Upper lobe of right lung (tissue), 1 donor: Measurements from ENCODE around the gene TESK1. TPM values are rescaled to one million over a fixed set of nuclear protein-coding genes. Genes with fewer than 3 reads are reported as not detected.
"Not testable (repeated sequence)": the region's sequence is repeated elsewhere in the genome, so short reads cannot be mapped to it uniquely, and the experiment has no call there.

Experiments
- ATAC-seq: fragments of 200-7000 bp; cut with Tn5 transposase; one replicate; pipeline ENCODE4 v1.9.1; 2020; ENCODE audit warnings: mild to moderate bottlenecking, moderate library complexity
- DNase-seq: peaks from one replicate; pipeline ENCODE4 v3.0.0-alpha.2; 2020
- H3K27ac ChIP-seq: fragments of 200-600 bp; one replicate; pipeline ENCODE4 v1.8.0; 2022
- H3K27me3 ChIP-seq: fragments of 200-600 bp; one replicate; pipeline ENCODE4 v1.8.0; 2022; ENCODE audit warnings: mild to moderate bottlenecking
- H3K36me3 ChIP-seq: fragments of 200-600 bp; one replicate; pipeline ENCODE4 v1.8.0; 2022
- H3K4me1 ChIP-seq: fragments of 200-600 bp; one replicate; pipeline ENCODE4 v1.8.0; 2022
- H3K4me3 ChIP-seq: fragments of 200-600 bp; one replicate; pipeline ENCODE4 v1.8.0; 2022; ENCODE audit warnings: mild to moderate bottlenecking
- H3K9me3 ChIP-seq: fragments of 200-600 bp; one replicate; pipeline ENCODE4 v1.8.0; 2022
- intact Hi-C: fragments of 100-400 bp; cut with DNase I; formaldehyde crosslinking; loops from one replicate; pipeline ENCODE4 v1.11.0; 2022
- total RNA-seq: library from RNA; stranded (reverse); fragmentation: NEBNext Ultra II Directional; extraction: Animal tissue kit (Norgen Biotek cat#: 25700); gene quantifications from one replicate; pipeline ENCODE4 v1.2.1, GENCODE V29; 2021
- TF ChIP-seq, protein P1 (sequence below): fragments of 200-600 bp; IDR thresholded peaks from one replicate; pipeline ENCODE4 v1.8.0; 2022; ENCODE audit warnings: antibody characterized with exemption
- donor health status: DM: no; HTN: yes; CAD: no; lungs with severe emphysema.

TESK1 gene
- total RNA-seq, 1 donor from 2014 or later = 43.9 TPM

DNA sequence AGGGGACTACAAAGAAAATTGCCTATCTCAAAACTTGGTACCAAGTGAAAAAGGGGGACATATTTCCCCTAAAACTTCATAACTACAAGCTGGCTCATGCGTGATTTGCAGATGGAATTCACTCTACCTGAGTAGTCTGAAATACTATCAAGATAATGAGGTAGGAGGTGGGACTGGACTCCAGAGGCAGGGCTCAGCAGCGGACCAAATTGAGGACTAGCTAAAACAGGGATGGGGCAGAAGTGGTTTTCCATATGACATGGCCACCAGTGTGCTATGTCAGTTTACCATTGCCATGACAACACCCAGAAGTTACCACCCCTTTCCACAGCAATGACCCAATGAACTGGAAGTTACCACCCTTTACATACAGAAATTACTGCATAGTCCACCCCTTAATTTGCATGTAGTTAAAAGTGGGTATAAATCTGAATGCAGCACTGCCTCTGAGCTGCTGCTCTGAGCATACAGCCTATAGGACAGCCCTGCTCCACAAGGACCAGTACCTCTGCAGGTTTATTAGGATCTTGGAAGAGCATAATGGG, 30.4 kb upstream of the TESK1 start:
- no peaks in the 10 kb centered on the region for H3K27me3 ChIP-seq
- no peak overlapping the region for H3K4me3 ChIP-seq
- DNase-seq = no peak
- H3K36me3 ChIP-seq = no peaks in the 10 kb centered on the region
- intact Hi-C loops = no loop called here
- TF ChIP-seq, protein P1, sequence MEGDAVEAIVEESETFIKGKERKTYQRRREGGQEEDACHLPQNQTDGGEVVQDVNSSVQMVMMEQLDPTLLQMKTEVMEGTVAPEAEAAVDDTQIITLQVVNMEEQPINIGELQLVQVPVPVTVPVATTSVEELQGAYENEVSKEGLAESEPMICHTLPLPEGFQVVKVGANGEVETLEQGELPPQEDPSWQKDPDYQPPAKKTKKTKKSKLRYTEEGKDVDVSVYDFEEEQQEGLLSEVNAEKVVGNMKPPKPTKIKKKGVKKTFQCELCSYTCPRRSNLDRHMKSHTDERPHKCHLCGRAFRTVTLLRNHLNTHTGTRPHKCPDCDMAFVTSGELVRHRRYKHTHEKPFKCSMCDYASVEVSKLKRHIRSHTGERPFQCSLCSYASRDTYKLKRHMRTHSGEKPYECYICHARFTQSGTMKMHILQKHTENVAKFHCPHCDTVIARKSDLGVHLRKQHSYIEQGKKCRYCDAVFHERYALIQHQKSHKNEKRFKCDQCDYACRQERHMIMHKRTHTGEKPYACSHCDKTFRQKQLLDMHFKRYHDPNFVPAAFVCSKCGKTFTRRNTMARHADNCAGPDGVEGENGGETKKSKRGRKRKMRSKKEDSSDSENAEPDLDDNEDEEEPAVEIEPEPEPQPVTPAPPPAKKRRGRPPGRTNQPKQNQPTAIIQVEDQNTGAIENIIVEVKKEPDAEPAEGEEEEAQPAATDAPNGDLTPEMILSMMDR = no peak
- H3K9me3 ChIP-seq = no peaks in the 10 kb centered on the region
- peaks cover 7% of the 10 kb centered on the region for H3K4me1 ChIP-seq
- ATAC-seq = no peak
- no peak overlapping the region for H3K27ac ChIP-seq

DNA sequence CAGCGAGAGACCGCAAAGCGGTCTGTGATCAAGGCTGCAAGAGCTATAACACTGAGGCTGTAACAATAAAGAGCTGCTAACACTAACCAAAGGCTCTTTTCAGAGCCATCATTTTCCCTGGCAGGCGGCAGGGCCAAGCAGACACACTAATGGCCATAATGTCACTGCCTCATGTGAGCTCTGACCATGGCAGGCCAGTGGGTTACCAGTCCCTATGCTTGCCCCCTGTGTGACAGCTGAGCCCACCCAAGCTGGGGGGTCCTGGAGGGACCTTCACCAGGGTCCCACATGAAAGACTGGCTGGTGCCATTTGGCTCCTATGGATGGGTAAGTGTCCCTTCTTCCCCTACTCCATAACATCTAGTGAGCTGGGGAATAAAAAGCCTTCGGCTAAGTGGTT, 29.6 kb upstream of the TESK1 start:
- no peaks in the 10 kb centered on the region for H3K4me1 ChIP-seq
- no peak for DNase-seq
- intact Hi-C loops = no loop called here
- TF ChIP-seq, protein P1 = no peak
- no peaks in the 10 kb centered on the region for H3K27me3 ChIP-seq
- no peak overlapping the region for H3K27ac ChIP-seq
- H3K36me3 ChIP-seq = no peaks in the 10 kb centered on the region
- no peaks in the 10 kb centered on the region for H3K9me3 ChIP-seq
- no peak overlapping the region for H3K4me3 ChIP-seq
- no peak for ATAC-seq

DNA sequence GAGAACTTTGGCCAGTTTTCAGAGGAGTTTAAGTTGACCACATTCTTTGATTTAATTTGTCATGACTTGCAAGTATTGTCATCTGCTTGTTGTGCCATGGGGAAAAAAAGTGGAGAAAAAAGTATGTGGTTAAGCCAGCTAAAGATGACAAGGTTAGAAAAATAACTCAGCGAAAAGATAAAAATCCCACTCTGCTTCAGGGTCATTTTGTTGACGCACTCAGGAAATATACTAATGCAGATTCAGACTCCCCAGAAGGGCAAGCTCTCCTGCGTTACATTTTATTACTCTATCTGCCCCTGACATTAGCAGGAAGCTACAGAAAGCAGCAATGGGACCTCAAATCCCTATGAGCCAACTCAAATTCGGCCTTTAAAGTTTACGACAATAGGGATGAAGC, 27.6 kb upstream of the TESK1 start:
- H3K27ac ChIP-seq = no peak overlapping the region
- intact Hi-C loops = no loop called here

DNA sequence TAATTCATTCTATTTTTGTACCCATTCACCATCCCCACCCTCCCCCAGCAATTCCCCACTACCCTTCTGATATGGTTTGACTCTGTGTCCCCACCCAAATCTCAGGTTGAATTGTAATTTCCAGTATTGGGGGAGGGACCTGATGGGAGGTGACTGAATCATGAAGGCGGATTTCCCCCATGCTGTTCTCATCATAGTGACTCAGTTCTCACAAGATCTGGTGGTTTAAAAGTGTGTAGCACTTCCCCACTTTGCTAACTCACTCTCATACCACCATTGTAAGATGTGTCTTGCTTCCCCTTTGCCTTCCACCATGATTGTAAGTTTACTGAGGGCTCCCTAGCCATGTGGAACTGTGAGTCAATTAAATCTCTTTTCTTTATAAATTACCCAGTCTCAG, 25.9 kb upstream of the TESK1 start:
- ATAC-seq = no peak
- Histone ChIP-seq H3K4me1 (no peaks in the 10 kb centered on the region), H3K9me3 (no peaks in the 10 kb centered on the region), H3K27me3 (no peaks in the 10 kb centered on the region), H3K27ac (no peak overlapping the region), H3K4me3 (no peak overlapping the region), H3K36me3 (no peaks in the 10 kb centered on the region)
- intact Hi-C loops = no loop called here
- TF ChIP-seq, protein P1 = no peak
- no peak for DNase-seq

More for the DNA sequence above, 27.6 kb upstream of the TESK1 start:
- DNase-seq (no peak), ATAC-seq (no peak)
- TF ChIP-seq, protein P1 = no peak
- no peaks in the 10 kb centered on the region for H3K27me3 ChIP-seq
- no peaks in the 10 kb centered on the region for H3K36me3 ChIP-seq
- no peaks in the 10 kb centered on the region for H3K4me1 ChIP-seq
- no peak overlapping the region for H3K4me3 ChIP-seq
- H3K9me3 ChIP-seq = no peaks in the 10 kb centered on the region

DNA sequence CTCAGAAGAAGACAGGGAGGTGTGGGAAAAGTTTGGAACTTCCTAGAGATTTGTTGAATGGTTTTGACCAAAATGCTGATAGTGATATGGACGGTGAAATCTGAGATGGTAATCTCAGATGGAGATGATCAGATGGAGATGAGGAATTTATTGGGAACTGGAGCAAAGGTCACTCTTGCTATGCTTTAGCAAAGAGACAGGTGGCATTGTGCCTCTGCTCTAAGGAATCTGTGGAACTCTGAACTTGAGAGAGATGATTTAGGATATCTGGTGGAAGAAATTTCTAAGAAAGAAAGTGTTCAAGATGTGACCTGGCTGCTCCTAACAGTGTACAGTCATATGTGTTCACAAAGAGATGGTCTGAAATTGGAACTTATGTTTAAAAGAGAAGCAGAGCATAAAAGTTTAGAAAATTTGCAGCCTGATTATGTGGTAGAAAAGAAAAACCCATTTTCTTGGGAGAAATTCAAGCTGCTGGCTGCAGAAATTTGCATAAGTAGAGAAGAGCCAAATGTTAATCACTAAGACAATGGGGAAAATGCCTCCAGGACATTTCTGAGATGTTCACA, 25.3 kb upstream of the TESK1 start:
- H3K9me3 ChIP-seq, ATAC-seq, H3K4me3 ChIP-seq, intact Hi-C loops, DNase-seq, H3K27me3 ChIP-seq, H3K36me3 ChIP-seq, H3K4me1 ChIP-seq, H3K27ac ChIP-seq: not testable (repeated sequence)

DNA sequence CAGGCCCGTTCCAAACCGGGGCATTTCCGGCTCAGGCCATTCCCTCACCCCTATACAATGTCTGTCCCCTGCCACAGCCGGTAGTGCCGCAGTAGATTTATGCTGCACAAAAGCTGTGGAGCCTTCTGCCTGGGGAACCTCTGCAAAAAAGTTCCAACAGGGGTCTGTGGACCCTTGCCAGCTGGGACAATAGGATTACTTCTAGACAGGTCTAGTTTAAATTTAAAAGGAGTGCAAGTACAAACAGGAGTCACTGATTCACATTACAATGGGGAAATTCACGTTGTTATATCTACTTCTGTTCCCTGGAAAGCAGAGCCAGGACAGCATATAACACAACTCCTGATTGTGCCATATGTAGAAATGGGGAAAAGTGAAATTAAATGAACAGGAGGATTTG, 21.5 kb upstream of the TESK1 start:
- H3K27ac ChIP-seq, H3K27me3 ChIP-seq, DNase-seq, H3K36me3 ChIP-seq, H3K9me3 ChIP-seq, H3K4me1 ChIP-seq, intact Hi-C loops, ATAC-seq, H3K4me3 ChIP-seq: not testable (repeated sequence)

DNA sequence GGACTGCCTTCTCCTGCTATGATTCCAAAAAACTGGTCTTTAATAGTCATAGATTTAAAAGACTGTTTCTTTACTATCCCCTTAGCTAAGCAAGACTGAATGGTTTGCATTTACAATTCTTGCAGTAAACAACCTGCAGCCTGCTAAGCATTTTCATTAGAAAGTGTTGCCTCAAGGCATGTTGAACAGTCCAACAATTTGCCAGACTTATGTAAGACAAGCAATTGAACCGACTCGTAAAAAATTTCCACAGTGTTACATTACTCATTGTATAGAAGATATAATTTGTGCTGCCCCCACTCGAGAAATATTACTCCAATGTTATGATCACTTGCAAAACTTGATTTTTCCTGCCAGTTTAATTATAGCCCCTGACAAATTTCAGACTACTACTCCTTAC, 20.4 kb upstream of the TESK1 start:
- H3K4me1 ChIP-seq, H3K27ac ChIP-seq, intact Hi-C loops, H3K4me3 ChIP-seq, H3K36me3 ChIP-seq, ATAC-seq, DNase-seq, H3K27me3 ChIP-seq, H3K9me3 ChIP-seq: not testable (repeated sequence)

DNA sequence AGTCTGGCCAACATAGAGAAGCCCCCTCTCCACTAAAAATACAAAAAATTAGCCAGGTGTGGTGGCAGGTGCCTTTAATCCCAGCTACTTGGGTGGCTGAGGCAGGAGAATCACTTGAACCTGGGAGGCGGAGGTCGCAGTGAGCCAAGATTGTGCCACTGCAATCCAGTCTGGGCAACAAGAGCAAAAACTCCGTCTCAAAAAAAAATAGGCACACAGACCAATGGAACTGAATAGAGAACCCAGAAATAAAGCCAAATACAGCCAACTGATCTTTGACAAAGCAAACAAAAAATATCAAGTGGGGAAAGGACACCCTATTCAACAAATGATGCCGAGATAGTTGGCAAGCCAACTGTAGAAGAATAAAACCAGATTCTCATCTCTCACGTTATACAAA, 16.6 kb upstream of the TESK1 start:
- H3K9me3 ChIP-seq = peaks cover 20% of the 10 kb centered on the region
- H3K27ac ChIP-seq, intact Hi-C loops, DNase-seq, ATAC-seq, H3K4me1 ChIP-seq, H3K27me3 ChIP-seq, H3K36me3 ChIP-seq, H3K4me3 ChIP-seq: not testable (repeated sequence)
